HG02981 (cell line): ENCODE measurements around the gene TMEM91.

Experiments
- ATAC-seq: cut with Tn5 transposase; IDR thresholded peaks from one replicate; pipeline ENCODE4 v1.9.1; 2021; ENCODE audit warnings: mild to moderate bottlenecking, moderate library complexity; ENCODE audit not compliant: unreplicated experiment

The TMEM91 gene

GRCh38 chr19:41427647-41428480 lies 51.5 kb downstream of the TMEM91 start:
- ATAC-seq, result no peak

- no peak for ATAC-seq
Observed at GRCh38 chr19:41428481-41428859, 52.1 kb downstream of the TMEM91 start.

- no peak for ATAC-seq
Observed at GRCh38 chr19:41430922-41431321, 54.6 kb downstream of the TMEM91 start.

GRCh38 chr19:41431426-41432386 lies 55.4 kb downstream of the TMEM91 start:
- no peak for ATAC-seq

- ATAC-seq, result no peak
Observed at GRCh38 chr19:41433171-41433570, 56.8 kb downstream of the TMEM91 start.
